Gastroesophageal sphincter (tissue), 4 donors: Measurements from ENCODE around the gene KCNK7. TPM values are rescaled to one million over a fixed set of nuclear protein-coding genes. Genes with fewer than 3 reads are reported as not detected.

Source experiments
- ATAC-seq: fragments of 150-250 bp; one replicate; pipeline ENCODE4 v1.9.1; 2016; ENCODE audit warnings: mild to moderate bottlenecking, moderate library complexity
- H3K27ac ChIP-seq, 4 donors: fragments of 200-600 bp; sonication (generic) in 3 of 4; 1 replicate in 3 of 4; 2 replicates in 1 of 4; pipeline ENCODE4 v1.5.1; 2016 to 2019
- H3K27me3 ChIP-seq: fragments of 200-600 bp; sonication (generic); one replicate; pipeline ENCODE4 v1.5.1; 2019
- H3K36me3 ChIP-seq, 2 donors: fragments of 200-600 bp; sonication (generic); one replicate each; pipeline ENCODE4 v1.5.1; 2019; ENCODE audit warnings: control low read depth in 1 of 2
- H3K4me1 ChIP-seq, 3 donors: fragments of 200-600 bp; sonication (generic); 1 replicate in 2 of 3; 2 replicates in 1 of 3; pipeline ENCODE4 v1.5.1; 2016 to 2019; ENCODE audit warnings: control low read depth in 2 of 3
- H3K4me3 ChIP-seq, 2 donors: fragments of 200-600 bp; sonication (generic); one replicate each; pipeline ENCODE4 v1.5.1; 2019; ENCODE audit warnings: mild to moderate bottlenecking in 1 of 2, moderate library complexity in 1 of 2
- H3K9me3 ChIP-seq, 3 donors: fragments of 200-600 bp; sonication (generic); one replicate each; pipeline ENCODE4 v1.5.1; 2017 to 2019; ENCODE audit warnings: control low read depth in 2 of 3
- CTCF ChIP-seq, 4 experiments: fragments of 200-600 bp in 2 of 4; fragments of 450-650 bp in 2 of 4; sonication (generic) in 1 of 4; IDR thresholded peaks; one replicate each; pipeline ENCODE4 v1.5.1; 2017 to 2019; ENCODE audit warnings: antibody characterized with exemption in 4 of 4, mild to moderate bottlenecking in 2 of 4, moderate library complexity in 2 of 4
- EP300 ChIP-seq: sonication (generic); formaldehyde crosslinking; IDR thresholded peaks from one replicate; pipeline ENCODE4 v1.6.1; 2017; ENCODE audit warnings: antibody characterized with exemption, mild to moderate bottlenecking
- POLR2A ChIP-seq, 2 donors: fragments of 450-650 bp; IDR thresholded peaks; one replicate each; pipeline ENCODE4 v1.6.1; 2017; ENCODE audit warnings: antibody characterized with exemption in 2 of 2, mild to moderate bottlenecking in 2 of 2, moderate library complexity in 1 of 2
- POLR2AphosphoS5 ChIP-seq: sonication (generic); formaldehyde crosslinking; IDR thresholded peaks from one replicate; pipeline ENCODE4 v1.6.1; 2017; ENCODE audit warnings: antibody characterized with exemption
- WGBS, 2 donors: methylation state at CpG; one replicate each; pipeline ENCODE4 v1.1.5; 2018; ENCODE audit warnings: low coverage in 1 of 2; 5-methylcytosine and 5-hydroxymethylcytosine counted together
- total RNA-seq, 4 donors: library from RNA; depleted of rRNA; stranded (reverse); fragments of >200 nt; gene quantifications; one replicate each; pipeline ENCODE4 v1.1.0, GENCODE V29; 2016

KCNK7 gene
- total RNA-seq, 4 donors from 2014 or later, result 0.40 to 1.5 (median 0.93) TPM; not detected in 1

- H3K27ac ChIP-seq, result no peak overlapping the region
- 83 to 100% methylated on average over 2 of the region's 16 CpGs for WGBS, 2 donors
- TF ChIP-seq EP300 (no peak), POLR2AphosphoS5 (no peak), POLR2A (IDR thresholded peaks at IDR 0.05) (no peak), CTCF (IDR thresholded peaks at IDR 0.05) (no peak)
- no peak overlapping the region for H3K4me3 ChIP-seq
- H3K9me3 ChIP-seq, result no peaks in the 10 kb centered on the region
- H3K4me1 ChIP-seq, result peaks cover 0 to 26% (median 3%) of the 10 kb centered on the region in 3 donors
- no peaks in the 10 kb centered on the region for H3K27me3 ChIP-seq
- ATAC-seq, result no peak
- peaks cover 0 to 100% of the 10 kb centered on the region in 2 donors for H3K36me3 ChIP-seq
These were observed 26.4 kb upstream of the KCNK7 start for GRCh38 chr11:65622011-65622410.

- no peak for ATAC-seq
- 89 to 92% methylated on average over 2 to 7 of the region's 14 CpGs for WGBS, 2 donors
- Histone ChIP-seq H3K27me3 (no peaks in the 10 kb centered on the region), H3K9me3 (no peaks in the 10 kb centered on the region), H3K4me3 (no peak overlapping the region), H3K36me3 (peaks cover 0 to 96% of the 10 kb centered on the region in 2 donors), H3K4me1 (peaks cover 0 to 31% (median 9%) of the 10 kb centered on the region in 3 donors), H3K27ac (no peak overlapping the region)
- TF ChIP-seq CTCF (IDR thresholded peaks at IDR 0.05), result no peak
- no peak for TF ChIP-seq POLR2AphosphoS5
- no peak for TF ChIP-seq EP300
- TF ChIP-seq POLR2A (IDR thresholded peaks at IDR 0.05), result no peak
These were observed 25.9 kb upstream of the KCNK7 start for GRCh38 chr11:65621460-65621859.

- Histone ChIP-seq H3K4me1 (peaks cover 0 to 29% (median 11%) of the 10 kb centered on the region in 3 donors), H3K36me3 (peaks cover 0 to 88% of the 10 kb centered on the region in 2 donors), H3K4me3 (no peak overlapping the region), H3K27me3 (no peaks in the 10 kb centered on the region), H3K27ac (no peak overlapping the region), H3K9me3 (no peaks in the 10 kb centered on the region)
- WGBS, 2 donors, result no CpG with 5 or more reads among the region's 19 CpGs
- no peak for ATAC-seq
- TF ChIP-seq POLR2A (IDR thresholded peaks at IDR 0.05), result no peak
These were observed 25.1 kb upstream of the KCNK7 start for GRCh38 chr11:65620666-65621065.

DNA sequence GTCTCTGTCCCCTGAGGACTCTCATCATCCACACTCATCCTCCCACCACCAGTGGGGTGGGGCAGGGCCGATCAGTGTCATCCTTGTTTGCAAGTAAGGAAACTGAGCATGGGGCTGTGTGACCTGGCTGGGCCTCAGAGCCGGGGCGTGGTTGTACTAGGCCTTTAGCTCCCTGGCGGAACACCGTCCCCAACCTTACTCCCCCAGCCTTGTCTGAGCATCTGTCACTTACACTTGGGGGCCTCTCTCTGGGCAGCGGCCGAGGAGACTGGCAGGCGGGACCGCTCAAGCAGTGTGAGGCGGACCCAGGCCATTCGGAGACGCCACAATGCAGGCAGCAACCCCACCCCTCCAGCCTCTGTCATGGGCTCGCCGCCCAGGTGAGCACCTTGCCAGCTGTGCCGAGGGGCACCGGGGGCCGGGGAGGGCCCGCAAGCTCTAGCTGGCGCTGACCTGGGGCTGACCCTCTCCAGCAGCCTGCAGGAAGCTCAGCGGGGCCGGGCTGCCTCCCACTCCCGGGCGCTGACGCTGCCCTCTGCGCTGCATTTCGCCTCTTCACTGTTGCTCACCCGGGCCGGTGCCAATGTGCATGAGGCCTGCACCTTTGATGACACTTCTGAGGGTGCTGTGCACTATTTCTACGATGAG lies 23.8 kb upstream of the KCNK7 start:
- ATAC-seq, result no peak
- WGBS, 2 donors, result 88 to 100% methylated on average over 1 to 6 of the region's 29 CpGs
- peaks cover 0 to 76% of the 10 kb centered on the region in 2 donors for H3K36me3 ChIP-seq

GRCh38 chr11:65618763-65619162 lies 23.2 kb upstream of the KCNK7 start:
- Histone ChIP-seq H3K27me3 (no peaks in the 10 kb centered on the region), H3K27ac (no peak overlapping the region), H3K36me3 (peaks cover 0 to 69% of the 10 kb centered on the region in 2 donors), H3K4me1 (peaks cover 0 to 27% (median 11%) of the 10 kb centered on the region in 3 donors), H3K4me3 (no peak overlapping the region), H3K9me3 (no peaks in the 10 kb centered on the region)
- ATAC-seq, result no peak
- TF ChIP-seq EP300 (no peak), POLR2AphosphoS5 (no peak), POLR2A (IDR thresholded peaks at IDR 0.05) (no peak), CTCF (IDR thresholded peaks at IDR 0.05) (no peak)
- no CpG with 5 or more reads among the region's 14 CpGs for WGBS, 2 donors

More for the DNA sequence above, 23.8 kb upstream of the KCNK7 start:
- Histone ChIP-seq H3K4me3 (no peak overlapping the region), H3K9me3 (no peaks in the 10 kb centered on the region), H3K4me1 (peaks cover 0 to 27% (median 11%) of the 10 kb centered on the region in 3 donors), H3K27me3 (no peaks in the 10 kb centered on the region), H3K27ac (no peak overlapping the region)
- TF ChIP-seq EP300, result no peak
- no peak for TF ChIP-seq CTCF (IDR thresholded peaks at IDR 0.05)
- no peak for TF ChIP-seq POLR2AphosphoS5
- no peak for TF ChIP-seq POLR2A (IDR thresholded peaks at IDR 0.05)
